NT2/D1 (cell line): ENCODE measurements around the gene ST8SIA6.
"Not testable (repeated sequence)": the region's sequence is repeated elsewhere in the genome, so short reads cannot be mapped to it uniquely, and the experiment has no call there.

Experiments
- SUZ12 ChIP-seq: IDR thresholded peaks from 2 replicates; pipeline ENCODE4 v1.6.1; 2011; ENCODE audit not compliant: insufficient read length, insufficient read depth; ENCODE audit errors: extremely low read depth
- YY1 ChIP-seq: IDR thresholded peaks from 2 replicates; pipeline ENCODE4 v1.6.1; 2011; ENCODE audit not compliant: insufficient read length, insufficient read depth
- ZNF274 ChIP-seq: IDR thresholded peaks from 2 replicates; pipeline ENCODE4 v1.6.1; 2011; ENCODE audit warnings: mild to moderate bottlenecking, low read depth, low read length

GRCh38 chr10:17499014-17499413 is 44.6 kb upstream of the ST8SIA6 start:
- TF ChIP-seq SUZ12, ZNF274, YY1: not testable (repeated sequence)
